OCI-LY1 (cell line): ENCODE results near the gene KCNIP2.
A peak's percentile ranks its signal among the peaks of the same experiment; 100 is the strongest.

ENCODE experiments used
- H2AFZ ChIP-seq: fragments of 200-600 bp; sonication (generic), shearing (Covaris generic); 2 replicates; pipeline ENCODE4 v1.6.0; 2014; ENCODE audit warnings: antibody characterized with exemption, mild to moderate bottlenecking, low read length
- H3F3A ChIP-seq: fragments of 200-600 bp; sonication (generic), shearing (Covaris generic); 2 replicates; pipeline ENCODE4 v1.6.0; 2014; ENCODE audit warnings: mild to moderate bottlenecking, antibody characterized with exemption, low read length, moderate library complexity; ENCODE audit not compliant: insufficient read depth
- H3K27ac ChIP-seq: fragments of 200-600 bp; sonication (generic); 2 replicates; pipeline ENCODE4 v1.5.1; 2014; ENCODE audit warnings: low read length, mixed run types, mild to moderate bottlenecking, low read depth; ENCODE audit not compliant: poor library complexity, severe bottlenecking
- H3K27me3 ChIP-seq: fragments of 200-600 bp; sonication (generic); 2 replicates; pipeline ENCODE4 v1.6.0; 2014; ENCODE audit warnings: antibody characterized with exemption, mild to moderate bottlenecking, low read length, moderate library complexity; ENCODE audit not compliant: insufficient read depth
- H3K36me3 ChIP-seq: fragments of 200-600 bp; sonication (generic); 2 replicates; pipeline ENCODE4 v1.6.1; 2014; ENCODE audit warnings: mild to moderate bottlenecking, antibody characterized with exemption, low read length, moderate library complexity, mixed read lengths; ENCODE audit not compliant: insufficient read depth
- H3K4me1 ChIP-seq: fragments of 200-600 bp; sonication (generic); 2 replicates; pipeline ENCODE4 v1.5.1; 2014; ENCODE audit warnings: mild to moderate bottlenecking, low read length, moderate library complexity; ENCODE audit not compliant: insufficient read depth, severe bottlenecking
- H3K4me2 ChIP-seq: fragments of 200-600 bp; sonication (generic), shearing (Covaris generic); 2 replicates; pipeline ENCODE4 v1.6.1; 2014; ENCODE audit warnings: low read length
- H3K4me3 ChIP-seq: fragments of 200-600 bp; sonication (generic); 2 replicates; pipeline ENCODE4 v1.5.1; 2014; ENCODE audit warnings: low read length, low read depth, mild to moderate bottlenecking, mixed read lengths; ENCODE audit not compliant: poor library complexity, severe bottlenecking
- H3K79me2 ChIP-seq: fragments of 200-600 bp; shearing (Covaris generic); 2 replicates; pipeline ENCODE4 v1.6.1; 2016; ENCODE audit warnings: mixed run types, low read length, mixed read lengths; ENCODE audit not compliant: insufficient read depth
- H3K9ac ChIP-seq: fragments of 200-600 bp; sonication (generic), shearing (Covaris generic); 2 replicates; pipeline ENCODE4 v1.6.1; 2014; ENCODE audit warnings: mild to moderate bottlenecking, low read length, mixed read lengths
- H3K9me2 ChIP-seq: fragments of 200-600 bp; sonication (generic), shearing (Covaris generic); 2 replicates; pipeline ENCODE4 v1.6.1; 2014; ENCODE audit warnings: low read depth, mild to moderate bottlenecking, low read length, mixed read lengths
- H3K9me3 ChIP-seq: fragments of 200-600 bp; shearing (Covaris generic); 2 replicates; pipeline ENCODE4 v1.6.1; 2014; ENCODE audit warnings: low read length, mixed read lengths
- H4K20me1 ChIP-seq: fragments of 200-600 bp; sonication (generic), shearing (Covaris generic); 2 replicates; pipeline ENCODE4 v1.6.0; 2016; ENCODE audit warnings: mild to moderate bottlenecking, low read length; ENCODE audit not compliant: insufficient read depth
- CTCF ChIP-seq: fragments of 200-600 bp; sonication (generic), shearing (Covaris generic); IDR thresholded peaks from 2 replicates; pipeline ENCODE4 v1.5.1; 2017; ENCODE audit warnings: mild to moderate bottlenecking, antibody characterized with exemption, low read length, moderate library complexity, mixed read lengths
- EZH2 ChIP-seq: fragments of 200-600 bp; sonication (generic), shearing (Covaris generic); IDR thresholded peaks from 2 replicates; pipeline ENCODE4 v1.8.0; 2017; ENCODE audit warnings: borderline replicate concordance, mixed run types, mild to moderate bottlenecking, antibody characterized with exemption, low read length, moderate library complexity, mixed read lengths

The KCNIP2 gene

GRCh38 chr10:101840102-101840684 lies 3.4 kb downstream of the KCNIP2 start:
- Histone ChIP-seq H3K9ac (peak overlapping the region; percentile 31; the same call in 1 of the 2 replicates), H3F3A (no peaks in the 10 kb centered on the region), H3K79me2 (no peaks in the 10 kb centered on the region), H3K27me3 (no peaks in the 10 kb centered on the region), H3K9me3 (no peaks in the 10 kb centered on the region), H3K27ac (no peak overlapping the region), H3K4me2 (peak overlapping the region; percentile 75), H4K20me1 (no peaks in the 10 kb centered on the region), H3K4me1 (peaks cover 25% of the 10 kb centered on the region), H2AFZ (no peak overlapping the region), H3K9me2 (no peaks in the 10 kb centered on the region), H3K36me3 (no peaks in the 10 kb centered on the region), H3K4me3 (peak overlapping the region; percentile 54)
- no peak for TF ChIP-seq EZH2
- TF ChIP-seq CTCF: no peak

- Histone ChIP-seq H3K4me2 (peak overlapping the region; percentile 75), H3K4me1 (peaks cover 25% of the 10 kb centered on the region), H2AFZ (no peak overlapping the region)
Observed at GRCh38 chr10:101839416-101840063, 4.1 kb downstream of the KCNIP2 start.

GRCh38 chr10:101839002-101839401 lies 4.6 kb downstream of the KCNIP2 start:
- H3K4me3 ChIP-seq: no peak overlapping the region
- no peak overlapping the region for H2AFZ ChIP-seq
- H3K9ac ChIP-seq: no peak overlapping the region
- H3K4me2 ChIP-seq: no peak overlapping the region
- H3K9me2 ChIP-seq: no peaks in the 10 kb centered on the region
- H4K20me1 ChIP-seq: no peaks in the 10 kb centered on the region
- no peak overlapping the region for H3K27ac ChIP-seq
- H3K27me3 ChIP-seq: no peaks in the 10 kb centered on the region
- no peaks in the 10 kb centered on the region for H3K36me3 ChIP-seq
- peaks cover 21% of the 10 kb centered on the region for H3K4me1 ChIP-seq
- H3K9me3 ChIP-seq: no peaks in the 10 kb centered on the region
- H3F3A ChIP-seq: no peaks in the 10 kb centered on the region
- H3K79me2 ChIP-seq: no peaks in the 10 kb centered on the region
- no peak for TF ChIP-seq EZH2
- no peak for TF ChIP-seq CTCF

More at GRCh38 chr10:101839416-101840063, 4.1 kb downstream of the KCNIP2 start:
- Histone ChIP-seq H3K79me2 (no peaks in the 10 kb centered on the region), H3K36me3 (no peaks in the 10 kb centered on the region), H3K9ac (peak overlapping the region; percentile 31; the same call in 1 of the 2 replicates), H3K4me3 (peak overlapping the region; percentile 54), H3K9me3 (no peaks in the 10 kb centered on the region), H4K20me1 (no peaks in the 10 kb centered on the region), H3F3A (no peaks in the 10 kb centered on the region), H3K27ac (no peak overlapping the region), H3K27me3 (no peaks in the 10 kb centered on the region), H3K9me2 (no peaks in the 10 kb centered on the region)
- no peak for TF ChIP-seq EZH2
- TF ChIP-seq CTCF: no peak
